CD4-positive, alpha-beta memory T cell (primary cell): ENCODE results near the gene C1S. TPM values are rescaled to one million over a fixed set of nuclear protein-coding genes. Genes with fewer than 3 reads are reported as not detected.
"Not testable (repeated sequence)": the region's sequence is repeated elsewhere in the genome, so short reads cannot be mapped to it uniquely, and the experiment has no call there.

Experiments used
- CTCF ChIA-PET: fragments of 350-600 bp; sonication (Branson Sonifier 250); formaldehyde crosslinking; loops from one replicate; lab custom pipeline; 2021; ENCODE audit warnings: inconsistent platforms; ENCODE audit not compliant: partially characterized antibody; lab: Charles Lee
- POLR2A ChIA-PET: fragments of 350-600 bp; sonication (Branson Sonifier 250); formaldehyde crosslinking; loops from one replicate; lab custom pipeline; 2021; ENCODE audit not compliant: partially characterized antibody; lab: Charles Lee
- DNase-seq, 5 donors: peaks; one replicate each; pipeline versions ENCODE4 v3.0.0 to v3.0.0-alpha.2; 2020 to 2022; ENCODE audit warnings: mixed read lengths in 1 of 5
- H3K27ac ChIP-seq: one replicate; pipeline ENCODE4 v1.7.0; 2013; ENCODE audit warnings: low read depth, low read length
- H3K27me3 ChIP-seq: 2 replicates; pipeline ENCODE4 v1.7.0; 2013; ENCODE audit warnings: mild to moderate bottlenecking, low read length, moderate library complexity; ENCODE audit not compliant: insufficient read depth
- H3K36me3 ChIP-seq: 2 replicates; pipeline ENCODE4 v1.7.0; 2013; ENCODE audit warnings: mild to moderate bottlenecking, low read length, moderate library complexity; ENCODE audit not compliant: insufficient read depth
- H3K4me1 ChIP-seq: 2 replicates; pipeline ENCODE4 v1.7.0; 2013; ENCODE audit warnings: mild to moderate bottlenecking, low read length, moderate library complexity; ENCODE audit not compliant: insufficient read depth
- H3K4me3 ChIP-seq, 2 donors: one replicate each; pipeline ENCODE4 v1.7.0; 2013; ENCODE audit warnings: low read length in 2 of 2, mild to moderate bottlenecking in 1 of 2
- H3K9me3 ChIP-seq, 2 donors: one replicate each; pipeline ENCODE4 v1.7.0; 2013; ENCODE audit warnings: low read length in 2 of 2, control low read depth in 1 of 2; ENCODE audit not compliant: control insufficient read depth in 1 of 2
- H3K27ac Mint-ChIP-seq, 7 donors: one replicate each; pipeline ENCODE4 v1.8.0; 2020 to 2021; ENCODE audit warnings: mixed read lengths in 7 of 7, mild to moderate bottlenecking in 6 of 7, inconsistent platforms in 3 of 7, moderate library complexity in 3 of 7
- H3K27me3 Mint-ChIP-seq, 2 donors: one replicate each; pipeline ENCODE4 v1.8.0; 2020 to 2021; ENCODE audit warnings: mixed read lengths in 2 of 2
- H3K36me3 Mint-ChIP-seq, 2 donors: one replicate each; pipeline ENCODE4 v1.8.0; 2020 to 2021; ENCODE audit warnings: mixed read lengths in 2 of 2, inconsistent platforms in 1 of 2, mild to moderate bottlenecking in 1 of 2
- H3K4me1 Mint-ChIP-seq, 4 donors: one replicate each; pipeline ENCODE4 v1.8.0; 2020 to 2021; ENCODE audit warnings: mixed read lengths in 4 of 4, mild to moderate bottlenecking in 1 of 4
- H3K4me3 Mint-ChIP-seq, 8 donors: one replicate each; pipeline ENCODE4 v1.8.0; 2020 to 2021; ENCODE audit warnings: mixed read lengths in 8 of 8, mild to moderate bottlenecking in 7 of 8, moderate library complexity in 6 of 8, inconsistent platforms in 3 of 8
- H3K9me3 Mint-ChIP-seq, 8 donors: one replicate each; pipeline ENCODE4 v1.8.0; 2020 to 2021; ENCODE audit warnings: mixed read lengths in 8 of 8, mild to moderate bottlenecking in 5 of 8, inconsistent platforms in 3 of 8, moderate library complexity in 1 of 8
- intact Hi-C: fragments of 100-400 bp; cut with micrococcal nuclease; formaldehyde crosslinking; loops from one replicate; pipeline ENCODE4 v1.15.1; 2023
- polyA plus RNA-seq, 2 donors: library from polyadenylated mRNA; unstranded; fragments of 300-500 nt; fragmentation: Illumina TruSeq; gene quantifications; one replicate each; pipeline ENCODE4 v1.2.3, GENCODE V29; 2021
- total RNA-seq, 2 experiments: library from RNA; stranded (reverse); gene quantifications; one replicate each; pipeline ENCODE4 v1.2.3, GENCODE V29; 2021

The C1S gene
- total and polyA plus RNA-seq, 4 experiments from 2014 or later, result 1.3 to 2.6 TPM; not detected in 2

- H3K9me3 ChIP-seq, result no peaks in the 10 kb centered on the region
- H3K9me3 Mint-ChIP-seq, result peaks cover 0 to 2% (median 0%) of the 10 kb centered on the region in 8 donors
- no peak overlapping the region for H3K27ac ChIP-seq
- H3K4me3 Mint-ChIP-seq, result no peak overlapping the region
- no peaks in the 10 kb centered on the region for H3K36me3 ChIP-seq
- peak in 4 of 5 donors; percentile 6 to 23 (median 20) for DNase-seq
- H3K27me3 ChIP-seq, result no peaks in the 10 kb centered on the region
- peaks cover 7% of the 10 kb centered on the region for H3K4me1 ChIP-seq
- CTCF ChIA-PET, result interaction anchor here (1.0 to 2.2 kb wide), 2 partner anchors 116 to 131 kb away, joined by 3 to 7 read pairs; no protein-coding TSS in a partner anchor
- no peaks in the 10 kb centered on the region for H3K27me3 Mint-ChIP-seq
- H3K4me3 ChIP-seq, result no peak overlapping the region
- intact Hi-C loops, result loop anchor here (1.0 kb wide), 1 partner anchor 119 kb away; no protein-coding TSS in a partner anchor
- H3K36me3 Mint-ChIP-seq, result no peaks in the 10 kb centered on the region
- peak overlapping the region in 1 of 7 donors; percentile 13 for H3K27ac Mint-ChIP-seq
- H3K4me1 Mint-ChIP-seq, result peaks cover 6 to 11% (median 11%) of the 10 kb centered on the region in 4 donors
- POLR2A ChIA-PET, result no interaction called here
These were observed 17.7 kb upstream of the C1S start for GRCh38 chr12:7042842-7043241.

- ChIA-PET CTCF (no interaction called here), POLR2A (no interaction called here)
- Histone ChIP-seq H3K27me3 (no peaks in the 10 kb centered on the region), H3K27ac (no peak overlapping the region), H3K4me1 (peaks cover 7% of the 10 kb centered on the region), H3K4me3 (no peak overlapping the region), H3K36me3 (no peaks in the 10 kb centered on the region), H3K9me3 (no peaks in the 10 kb centered on the region)
- Mint-ChIP-seq H3K36me3 (no peaks in the 10 kb centered on the region), H3K9me3 (peaks cover 0 to 2% (median 0%) of the 10 kb centered on the region in 8 donors), H3K27me3 (peaks cover 0 to 3% of the 10 kb centered on the region in 2 donors), H3K27ac (no peak overlapping the region), H3K4me3 (no peak overlapping the region), H3K4me1 (peaks cover 6 to 15% (median 11%) of the 10 kb centered on the region in 4 donors)
- intact Hi-C loops, result no loop called here
- no peak for DNase-seq
These were observed 14.6 kb upstream of the C1S start for GRCh38 chr12:7045913-7046312.

- CTCF ChIA-PET, result interaction anchor here (1.9 kb wide), 1 partner anchor 11 kb away, joined by 6 read pairs; no protein-coding TSS in a partner anchor
- Histone ChIP-seq H3K4me3 (no peak overlapping the region), H3K9me3 (no peaks in the 10 kb centered on the region), H3K27ac (no peak overlapping the region), H3K27me3 (no peaks in the 10 kb centered on the region), H3K36me3 (no peaks in the 10 kb centered on the region), H3K4me1 (peaks cover 7% of the 10 kb centered on the region)
- no peak for DNase-seq
- intact Hi-C loops, result no loop called here
- POLR2A ChIA-PET, result no interaction called here
- Mint-ChIP-seq H3K27ac (peak overlapping the region in 1 of 7 donors; percentile 18), H3K4me3 (no peak overlapping the region), H3K36me3 (no peaks in the 10 kb centered on the region), H3K4me1 (peaks cover 6 to 15% (median 11%) of the 10 kb centered on the region in 4 donors), H3K27me3 (peaks cover 0 to 3% of the 10 kb centered on the region in 2 donors), H3K9me3 (peaks cover 0 to 2% (median 0%) of the 10 kb centered on the region in 8 donors)
These were observed 14.0 kb upstream of the C1S start for GRCh38 chr12:7046383-7047105.

GRCh38 chr12:7047306-7047705 lies 13.2 kb upstream of the C1S start:
- no peaks in the 10 kb centered on the region for H3K9me3 Mint-ChIP-seq
- no peak for DNase-seq
- CTCF ChIA-PET, result interaction anchor here (1.9 kb wide), 1 partner anchor 10 kb away, joined by 6 read pairs; no protein-coding TSS in a partner anchor
- no peaks in the 10 kb centered on the region for H3K36me3 Mint-ChIP-seq
- no peak overlapping the region for H3K4me3 ChIP-seq
- no peak overlapping the region for H3K27ac ChIP-seq
- H3K4me3 Mint-ChIP-seq, result peak overlapping the region in 2 of 8 donors; percentile 28 to 64
- POLR2A ChIA-PET, result no interaction called here
- H3K27ac Mint-ChIP-seq, result peak overlapping the region in 2 of 7 donors; percentile 21 to 72
- no peaks in the 10 kb centered on the region for H3K9me3 ChIP-seq
- H3K27me3 ChIP-seq, result no peaks in the 10 kb centered on the region
- H3K27me3 Mint-ChIP-seq, result peaks cover 0 to 3% of the 10 kb centered on the region in 2 donors
- no peaks in the 10 kb centered on the region for H3K36me3 ChIP-seq
- intact Hi-C loops, result no loop called here
- H3K4me1 Mint-ChIP-seq, result peaks cover 6 to 15% (median 11%) of the 10 kb centered on the region in 4 donors
- peaks cover 7% of the 10 kb centered on the region for H3K4me1 ChIP-seq

GRCh38 chr12:7049445-7049951 lies 11.0 kb upstream of the C1S start:
- CTCF ChIA-PET, H3K27ac ChIP-seq, POLR2A ChIA-PET, H3K36me3 ChIP-seq, H3K4me1 ChIP-seq, H3K9me3 Mint-ChIP-seq, H3K4me3 Mint-ChIP-seq, H3K4me3 ChIP-seq, H3K36me3 Mint-ChIP-seq, H3K27ac Mint-ChIP-seq, intact Hi-C loops, H3K9me3 ChIP-seq, DNase-seq, H3K27me3 ChIP-seq, H3K27me3 Mint-ChIP-seq: not testable (repeated sequence)
- peaks cover 6 to 15% (median 11%) of the 10 kb centered on the region in 4 donors for H3K4me1 Mint-ChIP-seq

GRCh38 chr12:7049973-7050372 lies 10.5 kb upstream of the C1S start:
- H3K27ac ChIP-seq, H3K9me3 ChIP-seq, H3K36me3 Mint-ChIP-seq, H3K27me3 ChIP-seq, intact Hi-C loops, H3K4me3 ChIP-seq, CTCF ChIA-PET, H3K4me3 Mint-ChIP-seq, POLR2A ChIA-PET, H3K27me3 Mint-ChIP-seq, H3K9me3 Mint-ChIP-seq, H3K36me3 ChIP-seq, DNase-seq, H3K4me1 ChIP-seq: not testable (repeated sequence)
- Mint-ChIP-seq H3K27ac (peak overlapping the region in 1 of 7 donors; percentile 42), H3K4me1 (peaks cover 6 to 15% (median 11%) of the 10 kb centered on the region in 4 donors)

- Histone ChIP-seq H3K4me1 (no peaks in the 10 kb centered on the region), H3K27ac (no peak overlapping the region), H3K27me3 (peaks cover 7% of the 10 kb centered on the region), H3K9me3 (no peaks in the 10 kb centered on the region), H3K4me3 (no peak overlapping the region), H3K36me3 (no peaks in the 10 kb centered on the region)
- no peaks in the 10 kb centered on the region for H3K4me1 Mint-ChIP-seq
- no peak overlapping the region for H3K27ac Mint-ChIP-seq
- DNase-seq, result no peak
- ChIA-PET CTCF (interaction anchor here (1.4 kb wide), 1 partner anchor 10 kb away, joined by 5 read pairs; no protein-coding TSS in a partner anchor), POLR2A (no interaction called here)
- intact Hi-C loops, result no loop called here
- peaks cover 0 to 4% of the 10 kb centered on the region in 2 donors for H3K36me3 Mint-ChIP-seq
- H3K27me3 Mint-ChIP-seq, result peaks cover 23 to 28% of the 10 kb centered on the region in 2 donors
- no peaks in the 10 kb centered on the region for H3K9me3 Mint-ChIP-seq
- no peak overlapping the region for H3K4me3 Mint-ChIP-seq
These were observed 5.6 kb upstream of the C1S start for GRCh38 chr12:7054925-7055324.
